GM12878 (cell line): ENCODE results near the gene CARS2. TPM values are rescaled to one million over a fixed set of nuclear protein-coding genes. Genes with fewer than 3 reads are reported as not detected.

Experiments used
- ATAC-seq: fragments of 200-7000 bp; cut with Tn5 transposase; 3 replicates; pipeline ENCODE4 v1.9.1; 2020; ENCODE audit warnings: mild to moderate bottlenecking, moderate library complexity
- BruUV-seq: library from RNA; stranded (reverse); fragments of 400-500 nt; replicated peaks from 2 replicates; lab custom pipeline; 2021; lab: Mats Ljungman, UMichigan
- CTCF ChIA-PET: fragments of 300-600 bp; sonication (Branson Sonifier 250); formaldehyde crosslinking; extraction: SDS; loops from one replicate; lab custom pipeline; 2021; ENCODE audit warnings: inconsistent platforms; lab: Yijun Ruan, JAX
- POLR2A ChIA-PET: fragments of 350-600 bp; formaldehyde crosslinking; extraction: SDS; loops from one replicate; lab custom pipeline; 2021; ENCODE audit warnings: inconsistent platforms; lab: Charles Lee
- RAD21 ChIA-PET: fragments of 300-600 bp; sonication (Branson Sonifier 250); formaldehyde crosslinking; loops from one replicate; lab custom pipeline; 2023; ENCODE audit warnings: antibody characterized with exemption; ENCODE audit not compliant: unreplicated experiment; lab: Charles Lee
- SMC1A ChIA-PET: fragments of 300-600 bp; sonication (Branson Sonifier 250); formaldehyde crosslinking; loops from one replicate; lab custom pipeline; 2023; ENCODE audit not compliant: unreplicated experiment, uncharacterized antibody; lab: Charles Lee
- DNase-seq: peaks from one replicate; pipeline ENCODE4 v3.0.0-alpha.2; 2011; ENCODE audit warnings: low read depth, low spot score
- FAIRE-seq: peaks from 3 replicates; lab custom pipeline; 2011; peaks lifted over from hg19 to GRCh38; lab: Jason Lieb, UNC
- H2AFZ ChIP-seq: 2 replicates; pipeline ENCODE4 v1.6.0; 2011; ENCODE audit warnings: low read depth, low read length, control low read depth; ENCODE audit not compliant: control insufficient read depth
- H3K27ac ChIP-seq: 2 replicates; pipeline ENCODE4 v1.5.1; 2011; ENCODE audit warnings: control low read depth; ENCODE audit not compliant: control insufficient read depth, insufficient read depth
- H3K27me3 ChIP-seq, 2 experiments: replicated peaks in 1 of 2; 2 replicates each; pipeline versions ENCODE4 v1.6.0 to v1.6.1; 2011; ENCODE audit warnings: low read length in 1 of 2; ENCODE audit not compliant: control insufficient read depth in 2 of 2, insufficient read depth in 2 of 2
- H3K36me3 ChIP-seq, 2 experiments: 2 replicates each; pipeline ENCODE4 v1.5.1; 2011; ENCODE audit warnings: low read length in 1 of 2; ENCODE audit not compliant: control insufficient read depth in 2 of 2, insufficient read depth in 2 of 2
- H3K4me1 ChIP-seq: 2 replicates; pipeline ENCODE4 v1.6.1; 2011; ENCODE audit warnings: mild to moderate bottlenecking, low read length, moderate library complexity, mixed read lengths; ENCODE audit not compliant: control insufficient read depth, insufficient read depth
- H3K4me2 ChIP-seq: 2 replicates; pipeline ENCODE4 v1.6.0; 2011; ENCODE audit warnings: control low read depth; ENCODE audit not compliant: control insufficient read depth, insufficient read depth
- H3K4me3 ChIP-seq: fragments of 200-600 bp; sonication (generic); 2 replicates; pipeline ENCODE4 v1.5.1; 2016
- H3K79me2 ChIP-seq: 2 replicates; pipeline ENCODE4 v1.6.0; 2011; ENCODE audit warnings: low read length; ENCODE audit not compliant: control insufficient read depth, insufficient read depth
- H3K9ac ChIP-seq: 2 replicates; pipeline ENCODE4 v1.8.0; 2011; ENCODE audit warnings: low read length, control low read depth, mixed read lengths; ENCODE audit not compliant: control insufficient read depth, insufficient read depth
- H3K9me3 ChIP-seq: replicated peaks from 3 replicates; pipeline ENCODE4 v1.5.1; 2011; ENCODE audit warnings: mild to moderate bottlenecking, low read length; ENCODE audit not compliant: control insufficient read depth, insufficient read depth
- H4K20me1 ChIP-seq: 2 replicates; pipeline ENCODE4 v1.6.0; 2011; ENCODE audit not compliant: control insufficient read depth, insufficient read depth
- BACH1 ChIP-seq: fragments of 450-650 bp; IDR thresholded peaks from 2 replicates; pipeline ENCODE4 v1.6.1; 2017; ENCODE audit warnings: mild to moderate bottlenecking, borderline replicate concordance
- CHD1 ChIP-seq: IDR thresholded peaks from 2 replicates; pipeline ENCODE4 v1.6.1; 2012; ENCODE audit warnings: low read depth, low read length, improper control_type of control experiment
- CUX1 ChIP-seq: IDR thresholded peaks from 2 replicates; pipeline ENCODE4 v1.6.1; 2012; ENCODE audit warnings: improper control_type of control experiment, low read depth, low read length; ENCODE audit not compliant: insufficient replicate concordance
- E4F1 ChIP-seq: fragments of 450-650 bp; IDR thresholded peaks from 2 replicates; pipeline ENCODE4 v1.6.1; 2018; ENCODE audit warnings: borderline replicate concordance, mild to moderate bottlenecking; ENCODE audit not compliant: partially characterized antibody
- FOXM1 ChIP-seq: IDR thresholded peaks from 2 replicates; pipeline ENCODE4 v1.6.1; 2012; ENCODE audit warnings: low read depth, mild to moderate bottlenecking, inconsistent platforms, low read length, moderate library complexity
- KAT2A ChIP-seq: conservative IDR thresholded peaks from 2 replicates; pipeline ENCODE4 v1.6.1; 2011; ENCODE audit warnings: low read depth, low read length; ENCODE audit not compliant: control insufficient read depth
- MXI1 ChIP-seq: fragments of 150-350 bp; IDR thresholded peaks from 2 replicates; pipeline ENCODE4 v1.6.1; 2011; ENCODE audit warnings: low read depth, mild to moderate bottlenecking, inconsistent platforms, low read length, improper control_type of control experiment
- NFXL1 ChIP-seq: fragments of 450-650 bp; IDR thresholded peaks from 2 replicates; pipeline ENCODE4 v1.6.1; 2017; ENCODE audit warnings: antibody characterized with exemption, mild to moderate bottlenecking, borderline replicate concordance
- NR2C2 ChIP-seq: IDR thresholded peaks from 2 replicates; pipeline ENCODE4 v1.6.1; 2011; ENCODE audit warnings: borderline replicate concordance, low read depth; ENCODE audit not compliant: control insufficient read depth, insufficient read length
- PRDM15 ChIP-seq: fragments of 450-650 bp; formaldehyde crosslinking; IDR thresholded peaks from 2 replicates; pipeline ENCODE4 v1.4.0; 2020; ENCODE audit warnings: mild to moderate bottlenecking, moderate library complexity
- ZNF622 ChIP-seq: fragments of 450-650 bp; IDR thresholded peaks from 2 replicates; pipeline ENCODE4 v1.6.1; 2017; ENCODE audit warnings: mild to moderate bottlenecking, inconsistent platforms
- WGBS: methylation state at CpG from one replicate; pipeline ENCODE4 v1.1.6; 2016; ENCODE audit warnings: low lambda C conversion rate; ENCODE audit not compliant: insufficient replicate concordance, insufficient coverage; ENCODE audit errors: missing lambda C conversion rate; 5-methylcytosine and 5-hydroxymethylcytosine counted together
- in situ Hi-C: fragments of 300-500 bp; cut with MboI; formaldehyde crosslinking; loops from 9 replicates; pipeline ENCODE4 v1.14.3; 2018; ENCODE audit warnings: mixed read lengths
- intact Hi-C: fragments of 100-400 bp; cut with micrococcal nuclease; formaldehyde crosslinking; loops from one replicate; pipeline ENCODE4 v1.14.2; 2022; ENCODE audit not compliant: unreplicated experiment
- polyA plus RNA-seq, 11 experiments: library from polyadenylated mRNA; depleted of rRNA in 4 of 11; unstranded in 6 of 11; stranded (reverse) in 5 of 11; fragments of >200 nt; fragmentation: Nextera tagmentation in 4 of 11; fragmentation: Illumina TruSeq in 1 of 11; extraction: Ambion mirVana in 4 of 11; extraction: Trizol in 1 of 11; gene quantifications; 1 replicate in 1 of 11; 2 replicates in 10 of 11; pipeline versions ENCODE4 v1.2.1 to v1.2.3, GENCODE V29; 2011 to 2016; ENCODE audit warnings: inconsistent platforms in 2 of 11, missing spikeins in 2 of 11, low read depth in 1 of 11
- total RNA-seq, 4 experiments: library from RNA; depleted of rRNA in 3 of 4; stranded (reverse); fragments of >200 nt in 3 of 4; fragmentation: Illumina TruSeq in 1 of 4; extraction: Trizol in 1 of 4; gene quantifications; 2 replicates each; pipeline versions ENCODE4 v1.2.1 to v1.2.3, GENCODE V29; 2013 to 2021

CARS2 gene
- total and polyA plus RNA-seq, 10 of the 15 experiments (the other 5 are each of a cell fraction or from before 2014, with no cell fraction given): 4.2 to 101 (median 61.5) TPM

- H4K20me1 ChIP-seq: no peaks in the 10 kb centered on the region
- ChIA-PET CTCF (no interaction called here), POLR2A (interaction anchor here (0.6 kb wide), 1 partner anchor 38 kb away, joined by 4 read pairs; no protein-coding TSS in a partner anchor), SMC1A (no interaction called here), RAD21 (no interaction called here)
- WGBS: 91% methylated on average over 28 of the region's 28 CpGs
- H3K9me3 ChIP-seq: no peaks in the 10 kb centered on the region
- ATAC-seq (no peak), FAIRE-seq (no peak), DNase-seq (no peak)
- peaks cover 9 to 10% of the 10 kb centered on the region in 2 experiments; a peak in 3 of 4 replicates for H3K36me3 ChIP-seq
- H3K79me2 ChIP-seq: no peaks in the 10 kb centered on the region; the same call in 1 of the 2 replicates
- H3K4me3 ChIP-seq: no peak overlapping the region
- no peak overlapping the region for H3K9ac ChIP-seq
- H3K4me2 ChIP-seq: no peak overlapping the region
- in situ Hi-C loops: no loop called here
- H3K27ac ChIP-seq: no peak overlapping the region
- H3K27me3 ChIP-seq: no peaks in the 10 kb centered on the region
- peaks cover 16% of the 10 kb centered on the region for H3K4me1 ChIP-seq
- intact Hi-C loops: loop anchor here (2.0 to 5.0 kb wide), 2 partner anchors 37 to 61 kb away; partner anchors contain the start of gene NAXD
- H2AFZ ChIP-seq: no peak overlapping the region
- BruUV-seq: no TSS peak
- TF ChIP-seq NR2C2 (no peak), NFXL1 (no peak), PRDM15 (CRISPR knock-in tag) (no peak), FOXM1 (no peak), CUX1 (no peak), CHD1 (no peak), BACH1 (no peak), KAT2A (no peak), E4F1 (no peak), ZNF622 (no peak), MXI1 (no peak)
Measured at GRCh38 chr13:110677731-110678545, 28.0 kb downstream of the CARS2 start.
